Spleen (tissue), 7 donors: ENCODE results near the gene H2AZ1.

Experiments used
- POLR2AphosphoS5 ChIP-seq, 3 donors: sonication (generic); formaldehyde crosslinking; IDR thresholded peaks; one replicate each; pipeline ENCODE4 v1.5.1; 2017; ENCODE audit warnings: antibody characterized with exemption in 3 of 3
- TF ChIP-seq, protein P1 (sequence below), 11 experiments: fragments of 200-600 bp in 7 of 11; fragments of 450-650 bp in 4 of 11; sonication (generic) in 4 of 11; IDR thresholded peaks in 8 of 11; conservative IDR thresholded peaks in 3 of 11; 1 replicate in 7 of 11; 2 replicates in 4 of 11; pipeline versions ENCODE4 v1.4.0 to v1.8.0; 2016 to 2021; ENCODE audit warnings: antibody characterized with exemption in 11 of 11, inconsistent platforms in 4 of 11, mild to moderate bottlenecking in 1 of 11
- donor health status: DM: no; HTN: no; CAD: no; lungs with moderate emphysema.
- donor health status: DM: no; HTN: no; CAD: no.
- donor health status: DM: no; HTN: no; CAD: no.

GRCh38 chr4:99979872-99980271 lies 29.8 kb upstream of the H2AZ1 start:
- TF ChIP-seq, protein P1, sequence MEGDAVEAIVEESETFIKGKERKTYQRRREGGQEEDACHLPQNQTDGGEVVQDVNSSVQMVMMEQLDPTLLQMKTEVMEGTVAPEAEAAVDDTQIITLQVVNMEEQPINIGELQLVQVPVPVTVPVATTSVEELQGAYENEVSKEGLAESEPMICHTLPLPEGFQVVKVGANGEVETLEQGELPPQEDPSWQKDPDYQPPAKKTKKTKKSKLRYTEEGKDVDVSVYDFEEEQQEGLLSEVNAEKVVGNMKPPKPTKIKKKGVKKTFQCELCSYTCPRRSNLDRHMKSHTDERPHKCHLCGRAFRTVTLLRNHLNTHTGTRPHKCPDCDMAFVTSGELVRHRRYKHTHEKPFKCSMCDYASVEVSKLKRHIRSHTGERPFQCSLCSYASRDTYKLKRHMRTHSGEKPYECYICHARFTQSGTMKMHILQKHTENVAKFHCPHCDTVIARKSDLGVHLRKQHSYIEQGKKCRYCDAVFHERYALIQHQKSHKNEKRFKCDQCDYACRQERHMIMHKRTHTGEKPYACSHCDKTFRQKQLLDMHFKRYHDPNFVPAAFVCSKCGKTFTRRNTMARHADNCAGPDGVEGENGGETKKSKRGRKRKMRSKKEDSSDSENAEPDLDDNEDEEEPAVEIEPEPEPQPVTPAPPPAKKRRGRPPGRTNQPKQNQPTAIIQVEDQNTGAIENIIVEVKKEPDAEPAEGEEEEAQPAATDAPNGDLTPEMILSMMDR (IDR thresholded peaks at IDR 0.05 in 8 of 11, conservative IDR thresholded peaks at IDR 0.05 in 3 of 11) = no peak
- TF ChIP-seq POLR2AphosphoS5 (IDR thresholded peaks at IDR 0.05) = no peak
